Body of pancreas (tissue), 4 donors: ENCODE results near the gene PCBP3. TPM values are rescaled to one million over a fixed set of nuclear protein-coding genes. Genes with fewer than 3 reads are reported as not detected.

Experiments
- ATAC-seq: fragments of 150-250 bp; one replicate; pipeline ENCODE4 v1.9.1; 2016
- DNase-seq, 4 donors: peaks; one replicate each; pipeline ENCODE4 v3.0.0-alpha.2; 2019
- H3K27ac ChIP-seq, 4 donors: fragments of 200-600 bp; sonication (generic); 1 replicate in 3 of 4; 2 replicates in 1 of 4; pipeline versions ENCODE4 v1.5.1 to v1.6.1; 2016 to 2019; ENCODE audit warnings: mild to moderate bottlenecking in 1 of 4, mixed read lengths in 1 of 4, moderate library complexity in 1 of 4
- H3K27me3 ChIP-seq, 2 donors: fragments of 200-600 bp; sonication (generic); one replicate each; pipeline ENCODE4 v1.6.0; 2016; ENCODE audit warnings: mild to moderate bottlenecking in 1 of 2
- H3K36me3 ChIP-seq, 2 donors: fragments of 200-600 bp; sonication (generic); replicated peaks in 1 of 2; 2 replicates each; pipeline ENCODE4 v1.5.1; 2016; ENCODE audit warnings: low read depth in 2 of 2; ENCODE audit not compliant: insufficient read depth in 1 of 2
- H3K4me1 ChIP-seq: fragments of 200-600 bp; sonication (generic); one replicate; pipeline ENCODE4 v1.6.0; 2016
- H3K4me3 ChIP-seq, 2 donors: fragments of 200-600 bp; sonication (generic); 1 replicate in 1 of 2; 2 replicates in 1 of 2; pipeline ENCODE4 v1.5.1; 2016 to 2019
- H3K9me3 ChIP-seq, 3 donors: fragments of 200-600 bp; sonication (generic); 1 replicate in 2 of 3; 2 replicates in 1 of 3; pipeline ENCODE4 v1.5.1; 2016
- POLR2A ChIP-seq, 3 donors: fragments of 450-650 bp; IDR thresholded peaks; one replicate each; pipeline ENCODE4 v1.6.1; 2016; ENCODE audit warnings: antibody characterized with exemption in 3 of 3, mild to moderate bottlenecking in 2 of 3
- WGBS, 2 donors: methylation state at CpG; one replicate each; pipeline ENCODE4 v1.1.5; 2017; 5-methylcytosine and 5-hydroxymethylcytosine counted together
- intact Hi-C: fragments of 100-400 bp; cut with DNase I; formaldehyde crosslinking; loops from one replicate; pipeline ENCODE4 v1.15.1; 2023
- total RNA-seq, 2 donors: library from RNA; depleted of rRNA; stranded (reverse); fragments of >200 nt; gene quantifications; one replicate each; pipeline ENCODE4 v1.1.0, GENCODE V29; 2016
- TF ChIP-seq, protein P1 (sequence below), 7 experiments: fragments of 450-650 bp in 4 of 7; fragments of 200-600 bp in 3 of 7; sonication (generic) in 3 of 7; IDR thresholded peaks; one replicate each; pipeline ENCODE4 v1.5.1; 2016 to 2019; ENCODE audit warnings: antibody characterized with exemption in 7 of 7

Gene PCBP3
- total RNA-seq, 2 donors from 2014 or later: 1.3 to 4.6 TPM

DNA sequence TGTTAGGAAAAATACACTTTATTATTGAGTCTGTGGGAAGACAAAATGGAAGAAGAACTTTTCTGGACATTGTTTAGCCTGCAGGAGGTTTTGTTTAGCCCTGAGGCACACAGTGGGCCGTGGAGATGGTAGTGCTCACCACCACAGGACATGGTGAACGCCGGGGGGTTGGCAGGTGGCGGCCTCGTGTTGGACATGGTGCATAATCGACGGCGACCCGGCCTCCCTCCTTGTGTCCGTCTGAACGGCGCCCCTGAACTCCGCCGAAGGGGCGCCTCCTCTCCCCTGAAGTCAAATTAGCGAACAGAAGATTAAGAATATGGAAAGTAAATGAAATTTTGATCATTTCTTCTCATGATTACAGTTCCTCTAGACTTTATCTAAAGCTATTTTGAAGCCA, 126.4 kb downstream of the PCBP3 start:
- Histone ChIP-seq H3K4me3 (no peak overlapping the region), H3K4me1 (no peaks in the 10 kb centered on the region), H3K27me3 (no peaks in the 10 kb centered on the region), H3K36me3 (no peaks in the 10 kb centered on the region), H3K9me3 (peaks cover 0 to 6% (median 0%) of the 10 kb centered on the region in 3 donors), H3K27ac (no peak overlapping the region)
- DNase-seq (no peak), ATAC-seq (no peak)
- WGBS, 2 donors: 80 to 89% methylated on average over 16 of the region's 16 CpGs
- TF ChIP-seq, protein P1, sequence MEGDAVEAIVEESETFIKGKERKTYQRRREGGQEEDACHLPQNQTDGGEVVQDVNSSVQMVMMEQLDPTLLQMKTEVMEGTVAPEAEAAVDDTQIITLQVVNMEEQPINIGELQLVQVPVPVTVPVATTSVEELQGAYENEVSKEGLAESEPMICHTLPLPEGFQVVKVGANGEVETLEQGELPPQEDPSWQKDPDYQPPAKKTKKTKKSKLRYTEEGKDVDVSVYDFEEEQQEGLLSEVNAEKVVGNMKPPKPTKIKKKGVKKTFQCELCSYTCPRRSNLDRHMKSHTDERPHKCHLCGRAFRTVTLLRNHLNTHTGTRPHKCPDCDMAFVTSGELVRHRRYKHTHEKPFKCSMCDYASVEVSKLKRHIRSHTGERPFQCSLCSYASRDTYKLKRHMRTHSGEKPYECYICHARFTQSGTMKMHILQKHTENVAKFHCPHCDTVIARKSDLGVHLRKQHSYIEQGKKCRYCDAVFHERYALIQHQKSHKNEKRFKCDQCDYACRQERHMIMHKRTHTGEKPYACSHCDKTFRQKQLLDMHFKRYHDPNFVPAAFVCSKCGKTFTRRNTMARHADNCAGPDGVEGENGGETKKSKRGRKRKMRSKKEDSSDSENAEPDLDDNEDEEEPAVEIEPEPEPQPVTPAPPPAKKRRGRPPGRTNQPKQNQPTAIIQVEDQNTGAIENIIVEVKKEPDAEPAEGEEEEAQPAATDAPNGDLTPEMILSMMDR (IDR thresholded peaks at IDR 0.05): no peak
- TF ChIP-seq POLR2A (IDR thresholded peaks at IDR 0.05): no peak
- intact Hi-C loops: no loop called here

DNA sequence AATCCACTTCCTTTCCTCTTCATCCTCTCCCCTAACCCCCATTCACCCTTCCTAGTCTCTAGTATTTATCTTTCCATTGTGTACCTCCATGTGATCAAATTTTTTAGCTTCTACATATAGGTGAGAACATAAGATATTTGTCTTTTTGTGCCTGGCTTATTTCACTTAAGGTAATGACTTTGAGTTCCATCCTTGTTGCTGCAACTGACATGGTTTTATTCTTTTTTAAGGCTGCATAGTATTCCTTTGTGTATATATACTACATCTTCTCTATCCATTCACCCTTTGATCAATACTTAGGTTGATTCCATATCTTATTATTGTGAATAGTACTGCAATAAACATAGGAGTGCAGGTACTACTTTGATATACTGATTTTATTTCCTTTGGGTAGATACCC, 128.7 kb downstream of the PCBP3 start:
- intact Hi-C loops: no loop called here
- H3K27ac ChIP-seq: no peak overlapping the region
- TF ChIP-seq, protein P1 (IDR thresholded peaks at IDR 0.05): no peak
- no peak for TF ChIP-seq POLR2A (IDR thresholded peaks at IDR 0.05)

DNA sequence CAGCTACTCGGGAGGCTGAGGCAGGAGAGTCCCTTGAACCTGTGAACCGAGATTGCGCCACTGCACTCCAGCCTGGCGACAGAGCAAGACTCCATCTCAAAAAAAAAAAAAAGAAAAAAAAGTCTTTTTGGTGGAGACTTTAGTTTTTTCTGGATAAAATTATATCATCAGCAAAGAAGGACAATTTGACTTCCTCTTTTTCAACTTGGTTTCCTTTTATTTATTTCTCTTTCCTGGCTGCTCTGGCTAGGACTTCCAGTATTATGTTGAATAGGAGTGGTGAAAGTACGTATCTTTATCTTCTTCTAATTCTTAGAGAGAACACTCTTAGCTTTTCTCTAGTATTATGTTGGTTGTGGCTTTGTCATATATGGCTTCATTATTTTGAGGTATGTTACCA, 130.8 kb downstream of the PCBP3 start:
- Histone ChIP-seq H3K9me3 (peaks cover 0 to 6% (median 0%) of the 10 kb centered on the region in 3 donors), H3K4me1 (no peaks in the 10 kb centered on the region), H3K27me3 (no peaks in the 10 kb centered on the region), H3K27ac (no peak overlapping the region), H3K36me3 (no peaks in the 10 kb centered on the region), H3K4me3 (no peak overlapping the region)
- intact Hi-C loops: no loop called here
- WGBS, 2 donors: 86 to 89% methylated on average over 5 of the region's 5 CpGs
- ATAC-seq (no peak), DNase-seq (no peak)
- TF ChIP-seq, protein P1 (IDR thresholded peaks at IDR 0.05): no peak
- no peak for TF ChIP-seq POLR2A (IDR thresholded peaks at IDR 0.05)

More for the DNA sequence above, 128.7 kb downstream of the PCBP3 start:
- Histone ChIP-seq H3K36me3 (no peaks in the 10 kb centered on the region), H3K27me3 (no peaks in the 10 kb centered on the region), H3K9me3 (peaks cover 0 to 6% (median 0%) of the 10 kb centered on the region in 3 donors), H3K4me1 (no peaks in the 10 kb centered on the region), H3K4me3 (no peak overlapping the region)
- DNase-seq: no peak
- no peak for ATAC-seq

DNA sequence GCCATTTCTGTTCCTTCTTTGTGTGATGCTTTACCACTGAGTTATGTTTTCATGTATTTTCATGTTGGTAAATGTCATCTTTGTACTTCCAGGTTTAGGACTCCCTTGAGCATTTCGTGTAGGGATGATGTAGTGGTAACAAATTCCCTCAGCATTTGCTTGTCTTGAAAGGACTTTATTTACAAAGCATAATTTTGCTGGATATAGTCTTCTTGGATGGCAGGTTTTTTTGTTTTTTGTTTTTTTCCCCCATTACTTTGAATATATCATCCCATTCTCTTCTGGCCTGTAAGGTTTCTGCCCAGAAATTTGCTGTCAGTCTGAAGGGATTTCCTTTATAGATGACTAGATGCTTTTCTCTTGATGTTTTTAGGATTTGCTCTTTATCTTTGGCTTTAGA, 133.4 kb downstream of the PCBP3 start:
- Histone ChIP-seq H3K27ac (no peak overlapping the region), H3K4me3 (no peak overlapping the region), H3K4me1 (no peaks in the 10 kb centered on the region), H3K36me3 (no peaks in the 10 kb centered on the region), H3K9me3 (peaks cover 0 to 6% (median 0%) of the 10 kb centered on the region in 3 donors), H3K27me3 (no peaks in the 10 kb centered on the region)
- intact Hi-C loops: no loop called here
- TF ChIP-seq, protein P1 (IDR thresholded peaks at IDR 0.05): no peak
- no peak for TF ChIP-seq POLR2A (IDR thresholded peaks at IDR 0.05)
- no peak for ATAC-seq
- no peak for DNase-seq
- WGBS, 2 donors: 70 to 88% methylated on average over 1 of the region's 1 CpG

DNA sequence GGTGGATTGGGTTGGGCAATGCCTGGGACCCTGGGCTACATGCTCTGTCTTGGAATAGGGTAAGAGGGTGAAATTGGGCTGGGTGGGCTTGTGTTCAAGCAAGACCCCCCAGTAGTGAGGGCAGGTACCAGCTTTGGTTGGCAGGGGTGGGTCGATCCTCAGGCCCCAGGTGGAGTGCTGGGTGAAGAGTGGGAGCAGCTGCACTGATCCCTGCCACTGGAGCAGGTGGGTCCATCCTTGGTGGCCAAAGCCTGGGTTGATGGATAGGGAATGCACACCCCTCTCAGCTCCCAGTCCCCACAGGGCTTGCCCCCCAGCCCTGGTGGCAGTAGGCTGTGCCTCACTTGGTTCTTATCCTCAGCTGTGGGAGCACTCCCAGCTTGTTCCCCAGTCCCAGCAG, 135.2 kb downstream of the PCBP3 start:
- Histone ChIP-seq H3K9me3 (no peaks in the 10 kb centered on the region), H3K4me1 (no peaks in the 10 kb centered on the region), H3K36me3 (no peaks in the 10 kb centered on the region), H3K27me3 (no peaks in the 10 kb centered on the region), H3K4me3 (no peak overlapping the region), H3K27ac (no peak overlapping the region)
- DNase-seq (no peak), ATAC-seq (no peak)
- WGBS, 2 donors: 60 to 83% methylated on average over 1 of the region's 1 CpG
- intact Hi-C loops: no loop called here
- TF ChIP-seq, protein P1 (IDR thresholded peaks at IDR 0.05): no peak
- TF ChIP-seq POLR2A (IDR thresholded peaks at IDR 0.05): no peak
